AG10803 (cell line): ENCODE results near the gene WWOX.

ENCODE experiments used
- DNase-seq: peaks from one replicate; pipeline ENCODE4 v3.0.0; 2010; ENCODE audit warnings: low read depth
- H3K4me3 ChIP-seq: 2 replicates; pipeline ENCODE4 v1.5.1; 2011; ENCODE audit warnings: mild to moderate bottlenecking, low read length, control low read depth
- CTCF ChIP-seq: conservative IDR thresholded peaks from 2 replicates; pipeline ENCODE4 v1.5.1; 2011; ENCODE audit warnings: mild to moderate bottlenecking, low read length, control low read depth, inconsistent platforms

Gene WWOX

GRCh38 chr16:78549366-78549765 lies 449.9 kb downstream of the WWOX start:
- TF ChIP-seq CTCF = no peak
- DNase-seq = no peak
- H3K4me3 ChIP-seq = no peak overlapping the region

DNA sequence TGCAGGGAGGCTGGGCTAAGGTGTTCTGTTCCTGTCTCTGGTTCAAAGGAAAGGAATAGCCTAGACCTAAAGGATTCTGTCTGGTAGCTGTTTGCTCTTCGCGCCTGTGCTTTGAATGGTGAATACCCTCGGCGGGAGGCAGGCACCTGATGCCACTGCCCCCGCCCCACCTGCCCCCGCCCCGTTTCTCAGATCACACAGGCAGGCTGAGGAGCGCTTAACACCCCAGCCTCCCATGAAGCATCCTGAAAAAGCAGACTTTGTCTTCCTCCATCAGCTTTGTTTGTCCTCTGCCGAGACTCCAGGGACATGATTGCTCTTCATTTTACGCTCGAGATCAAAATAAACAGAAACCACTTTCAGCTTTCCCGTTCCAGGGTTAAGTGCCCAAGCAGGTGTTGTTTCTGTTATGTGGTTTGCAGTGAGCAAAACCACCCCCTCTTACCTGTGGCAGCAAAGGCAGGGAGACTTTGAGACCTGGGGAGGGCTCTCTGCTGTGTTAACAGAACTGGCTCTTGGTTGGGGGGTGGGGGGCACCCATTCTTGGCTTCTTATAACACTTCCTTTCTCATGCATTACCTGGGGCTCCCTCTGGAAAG lies 452.1 kb downstream of the WWOX start:
- H3K4me3 ChIP-seq = no peak overlapping the region
- no peak for TF ChIP-seq CTCF
- no peak for DNase-seq

DNA sequence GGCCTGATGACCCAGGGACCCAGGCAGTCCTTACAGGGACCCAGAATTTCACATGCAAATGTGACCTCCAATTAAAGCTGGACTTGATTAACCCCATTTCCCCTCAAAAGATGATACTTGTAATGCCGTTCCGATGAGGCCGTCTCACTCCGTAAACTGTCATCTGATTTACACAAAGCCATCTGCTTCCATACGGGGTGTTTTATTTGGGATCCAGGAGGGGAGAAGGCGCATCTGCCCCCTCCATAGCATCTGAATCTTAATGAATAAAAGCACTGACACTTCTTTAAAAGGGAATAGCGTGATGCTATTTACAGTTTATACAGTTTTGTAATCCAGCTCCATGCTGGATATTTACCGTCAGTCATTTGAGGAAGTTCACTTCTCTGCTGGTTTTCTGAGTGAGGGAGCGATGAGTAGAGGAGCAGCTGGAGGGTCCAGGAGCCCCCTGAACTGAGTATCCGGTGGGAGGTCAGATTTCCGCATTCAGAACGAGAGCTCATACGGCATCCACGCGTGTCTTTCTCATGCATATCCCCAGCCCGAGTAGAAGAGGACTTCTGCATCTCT lies 452.7 kb downstream of the WWOX start:
- TF ChIP-seq CTCF = no peak
- H3K4me3 ChIP-seq = no peak overlapping the region
- no peak for DNase-seq

GRCh38 chr16:78552716-78553115 lies 453.3 kb downstream of the WWOX start:
- TF ChIP-seq CTCF = no peak
- H3K4me3 ChIP-seq = no peak overlapping the region
- DNase-seq = no peak

GRCh38 chr16:78553268-78554039 lies 454.0 kb downstream of the WWOX start:
- no peak for DNase-seq
- no peak for TF ChIP-seq CTCF
- H3K4me3 ChIP-seq = no peak overlapping the region

GRCh38 chr16:78556421-78556820 lies 457.0 kb downstream of the WWOX start:
- TF ChIP-seq CTCF = no peak
- no peak overlapping the region for H3K4me3 ChIP-seq
- DNase-seq = no peak

GRCh38 chr16:78560997-78561396 lies 461.5 kb downstream of the WWOX start:
- no peak for TF ChIP-seq CTCF
- no peak for DNase-seq
- H3K4me3 ChIP-seq = no peak overlapping the region
